Stomach (tissue), 9 donors: ENCODE measurements around the gene SPO11. TPM values are rescaled to one million over a fixed set of nuclear protein-coding genes. Genes with fewer than 3 reads are reported as not detected.

Experiments used
- DNase-seq, 2 donors: peaks; one replicate each; pipeline versions ENCODE4 v3.0.0 to v3.0.0-alpha.2; 2013 to 2019
- H3K27ac ChIP-seq, 5 donors: fragments of 200-600 bp in 4 of 5; sonication (generic) in 4 of 5; one replicate each; pipeline ENCODE4 v1.5.1; 2013 to 2019; ENCODE audit warnings: mild to moderate bottlenecking in 1 of 5, moderate library complexity in 1 of 5
- H3K27me3 ChIP-seq, 3 donors: fragments of 200-600 bp; sonication (generic); one replicate each; pipeline ENCODE4 v1.5.1; 2017 to 2019; ENCODE audit warnings: mixed run types in 1 of 3
- H3K36me3 ChIP-seq, 4 donors: fragments of 200-600 bp; sonication (generic); 1 replicate in 3 of 4; 2 replicates in 1 of 4; pipeline ENCODE4 v1.5.1; 2016 to 2019
- H3K4me1 ChIP-seq, 4 donors: fragments of 200-600 bp; sonication (generic); one replicate each; pipeline ENCODE4 v1.5.1; 2016 to 2019
- H3K4me3 ChIP-seq, 4 donors: fragments of 200-600 bp; sonication (generic) in 3 of 4; one replicate each; pipeline ENCODE4 v1.5.1; 2016 to 2019; ENCODE audit warnings: mild to moderate bottlenecking in 1 of 4
- H3K9me3 ChIP-seq, 4 donors: fragments of 200-600 bp; sonication (generic); one replicate each; pipeline ENCODE4 v1.5.1; 2016 to 2019
- CTCF ChIP-seq, 7 experiments: fragments of 450-650 bp in 4 of 7; fragments of 200-600 bp in 3 of 7; sonication (generic) in 3 of 7; IDR thresholded peaks; one replicate each; pipeline ENCODE4 v1.5.1; 2016 to 2019; ENCODE audit warnings: antibody characterized with exemption in 7 of 7, control low read depth in 2 of 7, mild to moderate bottlenecking in 1 of 7
- EP300 ChIP-seq: sonication (generic); formaldehyde crosslinking; IDR thresholded peaks from one replicate; pipeline ENCODE4 v1.6.1; 2017; ENCODE audit warnings: antibody characterized with exemption
- POLR2A ChIP-seq, 4 donors: fragments of 450-650 bp; IDR thresholded peaks; one replicate each; pipeline ENCODE4 v1.6.1; 2016; ENCODE audit warnings: antibody characterized with exemption in 4 of 4, control low read depth in 2 of 4, mild to moderate bottlenecking in 1 of 4, moderate library complexity in 1 of 4
- POLR2AphosphoS5 ChIP-seq, 3 donors: sonication (generic); formaldehyde crosslinking; IDR thresholded peaks; one replicate each; pipeline ENCODE4 v1.6.1; 2016; ENCODE audit warnings: antibody characterized with exemption in 3 of 3
- WGBS, 5 donors: extraction: QIAGEN DNeasy Blood & Tissue Kit in 3 of 5; methylation state at CpG; one replicate each; pipeline versions ENCODE4 v1.1.5 to v1.1.7; 2013 to 2018; 5-methylcytosine and 5-hydroxymethylcytosine counted together
- intact Hi-C: fragments of 100-400 bp; cut with DNase I; formaldehyde crosslinking; loops from one replicate; pipeline ENCODE4 v1.15.1; 2023; ENCODE audit warnings: low total_unique reads
- polyA plus RNA-seq, 3 donors: library from polyadenylated mRNA; stranded (reverse); fragments of 200-250 nt; gene quantifications; one replicate each; pipeline ENCODE4 v1.2.3, GENCODE V29; 2013
- total RNA-seq, 5 donors: library from RNA; depleted of rRNA; stranded (reverse); fragments of >200 nt; gene quantifications; one replicate each; pipeline versions ENCODE4 v1.1.0 to v1.2.3, GENCODE V29; 2014 to 2016
- donor health status: healthy with polysubstance abuse.
- donor health status: Bipolar disorder and iron deficiency.
- donor health status: healthy.

SPO11 gene
- total and polyA plus RNA-seq, 8 donors: not detected

GRCh38 chr20:57361517-57361916 lies 31.9 kb downstream of the SPO11 start:
- intact Hi-C loops: no loop called here

GRCh38 chr20:57364451-57364850 lies 34.8 kb downstream of the SPO11 start:
- no peak for DNase-seq
- TF ChIP-seq POLR2A (IDR thresholded peaks at IDR 0.05) (no peak), POLR2AphosphoS5 (IDR thresholded peaks at IDR 0.05) (no peak), EP300 (no peak), CTCF (IDR thresholded peaks at IDR 0.05) (no peak)
- Histone ChIP-seq H3K4me3 (no peak overlapping the region), H3K4me1 (no peaks in the 10 kb centered on the region), H3K9me3 (no peaks in the 10 kb centered on the region), H3K27me3 (no peaks in the 10 kb centered on the region), H3K27ac (no peak overlapping the region), H3K36me3 (peaks cover 46 to 84% (median 59%) of the 10 kb centered on the region in 4 donors)
- intact Hi-C loops: no loop called here

More at GRCh38 chr20:57361517-57361916, 31.9 kb downstream of the SPO11 start:
- Histone ChIP-seq H3K36me3 (peaks cover 16 to 55% (median 30%) of the 10 kb centered on the region in 4 donors), H3K9me3 (no peaks in the 10 kb centered on the region), H3K27ac (no peak overlapping the region), H3K4me3 (no peak overlapping the region), H3K27me3 (no peaks in the 10 kb centered on the region), H3K4me1 (no peaks in the 10 kb centered on the region)
- TF ChIP-seq POLR2A (IDR thresholded peaks at IDR 0.05) (no peak), EP300 (no peak), CTCF (IDR thresholded peaks at IDR 0.05) (no peak), POLR2AphosphoS5 (IDR thresholded peaks at IDR 0.05) (no peak)
- 75 to 87% (median 85%) methylated on average over 6 of the region's 6 CpGs for WGBS, 5 donors
- no peak for DNase-seq

- TF ChIP-seq POLR2A (IDR thresholded peaks at IDR 0.05): no peak
- TF ChIP-seq EP300: no peak
- TF ChIP-seq POLR2AphosphoS5 (IDR thresholded peaks at IDR 0.05): no peak
- no peak for TF ChIP-seq CTCF (IDR thresholded peaks at IDR 0.05)
- peaks cover 0 to 6% (median 0%) of the 10 kb centered on the region in 4 donors for H3K4me1 ChIP-seq
- DNase-seq: no peak
- intact Hi-C loops: no loop called here
- H3K27me3 ChIP-seq: no peaks in the 10 kb centered on the region
- peaks cover 89 to 100% (median 98%) of the 10 kb centered on the region in 4 donors for H3K36me3 ChIP-seq
- H3K9me3 ChIP-seq: no peaks in the 10 kb centered on the region
- 65 to 83% (median 77%) methylated on average over 3 of the region's 3 CpGs for WGBS, 5 donors
- no peak overlapping the region for H3K4me3 ChIP-seq
- H3K27ac ChIP-seq: no peak overlapping the region
Measured at GRCh38 chr20:57369596-57369995, 40.0 kb downstream of the SPO11 start.

- intact Hi-C loops: no loop called here
- Histone ChIP-seq H3K4me1 (peaks cover 0 to 7% (median 0%) of the 10 kb centered on the region in 4 donors), H3K27me3 (no peaks in the 10 kb centered on the region), H3K9me3 (no peaks in the 10 kb centered on the region), H3K4me3 (no peak overlapping the region), H3K27ac (no peak overlapping the region), H3K36me3 (peaks cover 93 to 100% (median 100%) of the 10 kb centered on the region in 4 donors)
- DNase-seq: no peak
- TF ChIP-seq POLR2AphosphoS5 (IDR thresholded peaks at IDR 0.05) (no peak), CTCF (IDR thresholded peaks at IDR 0.05) (no peak), POLR2A (IDR thresholded peaks at IDR 0.05) (no peak), EP300 (no peak)
- WGBS, 5 donors: 94 to 95% (median 94%) methylated on average over 9 of the region's 9 CpGs
Measured at GRCh38 chr20:57370316-57370715, 40.7 kb downstream of the SPO11 start.
